ENCODE data around the gene OTOP2. TPM values are rescaled to one million over a fixed set of nuclear protein-coding genes. Genes with fewer than 3 reads are reported as not detected.

The OTOP2 gene
- total and polyA plus RNA-seq, 9 of the 15 experiments (the other 6 are each of a cell fraction or from before 2014, with no cell fraction given), result 0.04 to 0.36 (median 0.14) TPM; not detected in 1

DNA sequence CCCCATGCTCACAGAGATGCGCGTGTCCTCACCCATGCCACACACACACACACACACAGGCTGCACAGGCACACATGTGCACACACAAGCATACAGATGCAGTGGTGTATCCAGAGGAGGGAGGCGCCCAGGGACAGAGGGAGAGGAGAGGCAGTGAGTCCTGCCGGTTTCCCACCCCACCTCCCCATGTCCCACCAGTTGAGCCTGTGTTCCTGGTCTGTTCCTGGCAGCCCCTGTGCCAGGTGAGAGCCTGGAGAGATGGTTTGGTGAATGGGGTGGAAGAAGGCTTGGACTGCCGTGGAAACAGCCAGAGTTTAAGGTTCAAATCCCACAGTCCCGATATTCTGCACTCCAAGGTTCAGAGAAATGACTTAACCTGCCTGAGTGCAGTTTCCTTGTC is 20.4 kb upstream of the OTOP2 start:
- Histone ChIP-seq H3K4me2 (ENCODE audit: insufficient read depth, low read length) (no peak overlapping the region), H3K36me3 (ENCODE audit: control insufficient read depth, insufficient read depth, low read length) (no peaks in the 10 kb centered on the region), H3K27me3 (ENCODE audit: control insufficient read depth in 2 of 2, insufficient read depth in 2 of 2, low read length in 2 of 2) (peaks cover 14 to 32% of the 10 kb centered on the region in 2 experiments; a peak in 4 of 5 replicates), H3K4me3 (no peak overlapping the region), H3K9me3 (replicated peaks; ENCODE audit: control insufficient read depth, insufficient read depth, low read depth, low read length) (no peaks in the 10 kb centered on the region), H2AFZ (ENCODE audit: low read depth, low read length) (no peak overlapping the region), H3K79me2 (ENCODE audit: control insufficient read depth, insufficient read depth, low read length) (no peaks in the 10 kb centered on the region), H3K9ac (ENCODE audit: insufficient read depth in 1 of 2, low read depth in 2 of 2, low read length in 2 of 2) (no peak overlapping the region), H3K9me1 (ENCODE audit: control insufficient read depth, insufficient read depth, low read length) (no peaks in the 10 kb centered on the region), H3K27ac (ENCODE audit: extremely low read depth, low read depth, low read length) (no peak overlapping the region), H3K4me1 (replicated peaks in 1 of 2; ENCODE audit: control insufficient read depth in 2 of 2, insufficient read depth in 2 of 2, low read length in 2 of 2) (no peaks in the 10 kb centered on the region; a peak in 1 of 5 replicates), H4K20me1 (replicated peaks; ENCODE audit: control insufficient read depth, insufficient read depth, low read length) (no peaks in the 10 kb centered on the region)
- no peak for FAIRE-seq
- CTCF ChIA-PET (ENCODE audit: low intra/inter-chr PET ratio), result interaction anchor here (0.6 kb wide), 1 partner anchor 16 kb away, joined by 4 read pairs; no protein-coding TSS in a partner anchor
- no peak for TF ChIP-seq JUND (IDR thresholded peaks at IDR 0.05; ENCODE audit: borderline replicate concordance, low read depth, low read length)
- no peak for TF ChIP-seq JUND (tag; IDR thresholded peaks at IDR 0.05; ENCODE audit: borderline replicate concordance, low read depth, low read length)
- no peak for TF ChIP-seq ZNF133 (CRISPR knock-in tag; IDR thresholded peaks at IDR 0.05)
- TF ChIP-seq NONO (IDR thresholded peaks at IDR 0.05; ENCODE audit: low read depth in 2 of 2, low read length in 1 of 2), result no peak
- TF ChIP-seq ZNF174 (CRISPR knock-in tag; IDR thresholded peaks at IDR 0.05), result no peak
- 9% methylated on average over 6 of the region's 6 CpGs for WGBS (ENCODE audit: insufficient coverage, low coverage, missing lambda C conversion rate)
- no TSS peak for BruUV-seq (replicated peaks)
- DNase-seq (ENCODE audit: extremely low read depth in 1 of 4, low spot score in 3 of 4), result no peak
- in situ Hi-C loops (cut with MboI) (no loop called here), intact Hi-C loops (cut with micrococcal nuclease) (no loop called here)
- POLR2A ChIA-PET, result no interaction called here
- ATAC-seq, result no peak; the same call in 1 of the 3 replicates
